K562 (cell line): ENCODE data around the gene SHISA6. TPM values are rescaled to one million over a fixed set of nuclear protein-coding genes. Genes with fewer than 3 reads are reported as not detected.

ENCODE experiments used
- ATAC-seq: fragments of 200-7000 bp; cut with Tn5 transposase; 3 replicates; pipeline ENCODE4 v1.9.1; 2020; ENCODE audit warnings: moderate library complexity
- BruUV-seq: library from RNA; stranded (reverse); fragments of 400-500 nt; replicated peaks from 2 replicates; lab custom pipeline; 2021; lab: Mats Ljungman, UMichigan
- CTCF ChIA-PET: fragments of 300-600 bp; formaldehyde crosslinking; extraction: SDS; loops from one replicate; lab custom pipeline; 2021; ENCODE audit warnings: low intra/inter-chr PET ratio; lab: Yijun Ruan, JAX
- POLR2A ChIA-PET: fragments of 300-600, 350-650 bp; sonication (Branson Sonifier 250); formaldehyde crosslinking; extraction: SDS; loops from one replicate; lab custom pipeline; 2021; ENCODE audit warnings: antibody characterized with exemption, inconsistent platforms; lab: Yijun Ruan, JAX
- DNase-seq, 4 experiments: peaks; one replicate each; pipeline versions ENCODE4 v3.0.0 to v3.0.0-alpha.2; 2011 to 2018; ENCODE audit warnings: low spot score in 3 of 4, mixed read lengths in 3 of 4; ENCODE audit errors: extremely low read depth in 1 of 4
- FAIRE-seq: peaks from 2 replicates; lab custom pipeline; 2011; peaks lifted over from hg19 to GRCh38; lab: Jason Lieb, UNC
- H2AFZ ChIP-seq: 2 replicates; pipeline ENCODE4 v1.6.0; 2011; ENCODE audit warnings: low read depth, low read length, control low read depth, inconsistent platforms
- H3K27ac ChIP-seq: fragments of 200-600 bp; 3 replicates; pipeline ENCODE4 v1.8.0; 2011; ENCODE audit warnings: low read depth, mild to moderate bottlenecking, control low read depth, inconsistent platforms, low read length, moderate library complexity, mixed read lengths; ENCODE audit errors: extremely low read depth
- H3K27me3 ChIP-seq, 2 experiments: fragments of 300-600 bp in 1 of 2; 2 replicates in 1 of 2; 3 replicates in 1 of 2; pipeline versions ENCODE4 v1.6.0 to v1.8.0; 2011; ENCODE audit warnings: inconsistent platforms in 2 of 2, low read length in 2 of 2, mild to moderate bottlenecking in 1 of 2, mixed read lengths in 1 of 2, moderate library complexity in 1 of 2; ENCODE audit not compliant: control insufficient read depth in 2 of 2, insufficient read depth in 2 of 2
- H3K36me3 ChIP-seq: fragments of 300-600 bp; 3 replicates; pipeline ENCODE4 v1.8.0; 2011; ENCODE audit warnings: mild to moderate bottlenecking, low read length, inconsistent platforms; ENCODE audit not compliant: control insufficient read depth, insufficient read depth
- H3K4me1 ChIP-seq, 2 experiments: fragments of 200-600 bp in 1 of 2; replicated peaks in 1 of 2; 2 replicates in 1 of 2; 3 replicates in 1 of 2; pipeline versions ENCODE4 v1.5.1 to v1.8.0; 2011; ENCODE audit warnings: inconsistent platforms in 2 of 2, low read length in 2 of 2, mild to moderate bottlenecking in 1 of 2, mixed read lengths in 1 of 2, moderate library complexity in 1 of 2; ENCODE audit not compliant: control insufficient read depth in 2 of 2, insufficient read depth in 2 of 2
- H3K4me2 ChIP-seq: 2 replicates; pipeline ENCODE4 v1.6.1; 2011; ENCODE audit warnings: low read length, control low read depth, inconsistent platforms, mixed read lengths; ENCODE audit not compliant: insufficient read depth
- H3K4me3 ChIP-seq: fragments of 200-600 bp; sonication (generic), shearing (Covaris generic); 2 replicates; pipeline ENCODE4 v1.5.1; 2016; ENCODE audit warnings: control low read depth, inconsistent platforms
- H3K79me2 ChIP-seq: fragments of 200-600 bp; 3 replicates; pipeline ENCODE4 v1.8.0; 2011; ENCODE audit warnings: low read length, inconsistent platforms; ENCODE audit not compliant: control insufficient read depth, insufficient read depth
- H3K9ac ChIP-seq, 2 experiments: 2 replicates each; pipeline versions ENCODE4 v1.6.0 to v1.6.1; 2011; ENCODE audit warnings: low read depth in 2 of 2, low read length in 2 of 2, control low read depth in 1 of 2, inconsistent platforms in 1 of 2, mild to moderate bottlenecking in 1 of 2, mixed read lengths in 1 of 2; ENCODE audit not compliant: insufficient read depth in 1 of 2
- H3K9me1 ChIP-seq: one replicate; pipeline ENCODE4 v1.6.0; 2011; ENCODE audit warnings: inconsistent platforms, mild to moderate bottlenecking, low read length, moderate library complexity; ENCODE audit not compliant: control insufficient read depth, insufficient read depth
- H3K9me3 ChIP-seq: replicated peaks from 2 replicates; pipeline ENCODE4 v1.5.1; 2011; ENCODE audit warnings: low read depth, low read length, inconsistent platforms; ENCODE audit not compliant: control insufficient read depth, insufficient read depth
- H4K20me1 ChIP-seq: replicated peaks from 2 replicates; pipeline ENCODE4 v1.6.1; 2011; ENCODE audit warnings: low read length, inconsistent platforms, mixed read lengths; ENCODE audit not compliant: control insufficient read depth, insufficient read depth
- FOXK1 ChIP-seq: sonication (generic); formaldehyde crosslinking; IDR thresholded peaks from 2 replicates; pipeline ENCODE4 v1.8.0; 2022; ENCODE audit warnings: missing genetic modification reagents, mild to moderate bottlenecking, borderline replicate concordance
- HLTF ChIP-seq: fragments of 450-650 bp; IDR thresholded peaks from 2 replicates; pipeline ENCODE4 v1.6.1; 2016
- HNRNPK ChIP-seq: fragments of 200-400 bp; formaldehyde crosslinking; IDR thresholded peaks from one replicate; pipeline ENCODE4 v1.6.1; 2018; ENCODE audit warnings: mild to moderate bottlenecking, low read depth, low read length; ENCODE audit not compliant: poor library complexity, severe bottlenecking
- PCBP2 ChIP-seq: fragments of 200-400 bp; formaldehyde crosslinking; IDR thresholded peaks from 2 replicates; pipeline ENCODE4 v1.6.1; 2018; ENCODE audit warnings: low read length, low read depth, mild to moderate bottlenecking, moderate library complexity; ENCODE audit not compliant: poor library complexity, severe bottlenecking
- ZNF133 ChIP-seq: fragments of 250-450 bp; sonication (Bioruptor Pico); IDR thresholded peaks from 2 replicates; pipeline ENCODE4 v1.4.0; 2020; ENCODE audit warnings: mild to moderate bottlenecking
- ZNF395 ChIP-seq: fragments of 200-800 bp; sonication (Bioruptor generic); IDR thresholded peaks from 2 replicates; pipeline ENCODE4 v1.6.1; 2017; ENCODE audit warnings: missing genetic modification characterization, missing compliant biosample characterization
- WGBS: fragments of 100-300 bp; shearing (Covaris generic); methylation state at CpG from one replicate; pipeline ENCODE4 v1.1.6; 2016; ENCODE audit warnings: low coverage, mixed read lengths; ENCODE audit not compliant: insufficient coverage; ENCODE audit errors: missing lambda C conversion rate; 5-methylcytosine and 5-hydroxymethylcytosine counted together
- in situ Hi-C: fragments of 300-500 bp; cut with MboI; formaldehyde crosslinking; loops from 4 replicates; pipeline ENCODE4 v1.15.0; 2018; ENCODE audit warnings: inconsistent platforms, mixed read lengths
- intact Hi-C: fragments of 100-400 bp; cut with micrococcal nuclease; formaldehyde crosslinking; loops from 2 replicates; pipeline ENCODE4 v1.14.2; 2022
- polyA plus RNA-seq, 8 experiments: library from polyadenylated mRNA; depleted of rRNA in 4 of 8; stranded (reverse) in 5 of 8; unstranded in 3 of 8; fragments of >200 nt; fragmentation: Nextera tagmentation in 2 of 8; fragmentation: Illumina TruSeq in 1 of 8; extraction: Ambion mirVana in 2 of 8; extraction: Trizol in 1 of 8; gene quantifications; 2 replicates each; pipeline versions ENCODE4 v1.2.1 to v1.2.3, GENCODE V29; 2011 to 2014; ENCODE audit warnings: inconsistent platforms in 1 of 8, missing spikeins in 1 of 8
- total RNA-seq, 7 experiments: library from RNA; depleted of rRNA in 6 of 7; stranded (reverse); fragments of >200 nt in 6 of 7; fragmentation: Illumina TruSeq in 2 of 7; extraction: Trizol in 2 of 7; gene quantifications; 2 replicates each; pipeline versions ENCODE4 v1.2.1 to v1.2.3, GENCODE V29; 2011 to 2021; ENCODE audit warnings: low replicate concordance in 1 of 7

The SHISA6 gene
- total and polyA plus RNA-seq, 9 of the 15 experiments (the other 6 are each of a cell fraction or from before 2014, with no cell fraction given), result not detected

- Histone ChIP-seq H2AFZ (no peak overlapping the region), H3K27ac (no peak overlapping the region), H3K4me1 (no peaks in the 10 kb centered on the region), H3K4me3 (no peak overlapping the region), H3K9me1 (no peaks in the 10 kb centered on the region), H3K79me2 (no peaks in the 10 kb centered on the region), H3K9me3 (no peaks in the 10 kb centered on the region), H3K27me3 (no peaks in the 10 kb centered on the region), H3K4me2 (no peak overlapping the region), H3K9ac (no peak overlapping the region), H4K20me1 (no peaks in the 10 kb centered on the region), H3K36me3 (no peaks in the 10 kb centered on the region)
- ChIA-PET POLR2A (interaction anchor here (0.8 kb wide), 1 partner anchor 11 kb away, joined by 4 read pairs; no protein-coding TSS in a partner anchor), CTCF (no interaction called here)
- TF ChIP-seq FOXK1 (no peak), ZNF133 (CRISPR knock-in tag) (no peak), PCBP2 (no peak), HLTF (no peak), ZNF395 (CRISPR knock-in tag) (no peak), HNRNPK (no peak)
- DNase-seq (no peak), FAIRE-seq (no peak), ATAC-seq (no peak)
- WGBS, result 4% methylated on average over 3 of the region's 4 CpGs
- BruUV-seq, result no TSS peak
- in situ Hi-C loops, result no loop called here
- intact Hi-C loops, result no loop called here
Measured at GRCh38 chr17:11565591-11565990, 324.6 kb downstream of the SHISA6 start.
